K562 (cell line): Measurements from ENCODE around the gene SRRD. TPM values are rescaled to one million over a fixed set of nuclear protein-coding genes. Genes with fewer than 3 reads are reported as not detected.

ENCODE experiments used
- CBX2 ChIP-seq: fragments of 200-600 bp; sonication (generic); IDR thresholded peaks from one replicate; pipeline ENCODE4 v1.6.1; 2012; ENCODE audit warnings: mild to moderate bottlenecking, low read length, inconsistent platforms; ENCODE audit not compliant: insufficient read depth, poor library complexity, severe bottlenecking
- NR2C2 ChIP-seq, 2 experiments: fragments of 200-800 bp in 1 of 2; sonication (Bioruptor generic) in 1 of 2; sonication (generic) in 1 of 2; formaldehyde crosslinking in 1 of 2; IDR thresholded peaks; 2 replicates each; pipeline versions ENCODE4 v1.6.1 to v1.8.0; 2016 to 2022; ENCODE audit warnings: mild to moderate bottlenecking in 1 of 2, missing compliant biosample characterization in 1 of 2, missing genetic modification characterization in 1 of 2, missing genetic modification reagents in 1 of 2
- POLR2A ChIP-seq: fragments of 450-650 bp; conservative IDR thresholded peaks from 2 replicates; pipeline ENCODE4 v1.6.1; 2016
- PPARD ChIP-seq: fragments of 250-450 bp; sonication (Bioruptor Pico); IDR thresholded peaks from 2 replicates; pipeline ENCODE4 v1.8.0; 2022; ENCODE audit warnings: inconsistent platforms, mild to moderate bottlenecking, moderate library complexity
- polyA plus RNA-seq, 8 experiments: library from polyadenylated mRNA; depleted of rRNA in 4 of 8; stranded (reverse) in 5 of 8; unstranded in 3 of 8; fragments of >200 nt; fragmentation: Nextera tagmentation in 2 of 8; fragmentation: Illumina TruSeq in 1 of 8; extraction: Ambion mirVana in 2 of 8; extraction: Trizol in 1 of 8; gene quantifications; 2 replicates each; pipeline versions ENCODE4 v1.2.1 to v1.2.3, GENCODE V29; 2011 to 2014; ENCODE audit warnings: inconsistent platforms in 1 of 8, missing spikeins in 1 of 8
- total RNA-seq, 7 experiments: library from RNA; depleted of rRNA in 6 of 7; stranded (reverse); fragments of >200 nt in 6 of 7; fragmentation: Illumina TruSeq in 2 of 7; extraction: Trizol in 2 of 7; gene quantifications; 2 replicates each; pipeline versions ENCODE4 v1.2.1 to v1.2.3, GENCODE V29; 2011 to 2021; ENCODE audit warnings: low replicate concordance in 1 of 7
- TF ChIP-seq, protein P1 (sequence below): sonication (generic); formaldehyde crosslinking; IDR thresholded peaks from 2 replicates; pipeline ENCODE4 v1.8.0; 2022; ENCODE audit warnings: missing genetic modification reagents, mild to moderate bottlenecking, borderline replicate concordance
- TF ChIP-seq, protein P2 (sequence below): fragments of 450-650 bp; formaldehyde crosslinking; IDR thresholded peaks from 2 replicates; pipeline ENCODE4 v1.4.0; 2022; ENCODE audit warnings: missing genetic modification characterization
- TF ChIP-seq, protein P3 (sequence below): fragments of 450-650 bp; IDR thresholded peaks from 2 replicates; pipeline ENCODE4 v1.6.1; 2016

Gene SRRD
- total and polyA plus RNA-seq, 9 of the 15 experiments (the other 6 are each of a cell fraction or from before 2014, with no cell fraction given): 4.9 to 59.4 (median 34.4) TPM

DNA sequence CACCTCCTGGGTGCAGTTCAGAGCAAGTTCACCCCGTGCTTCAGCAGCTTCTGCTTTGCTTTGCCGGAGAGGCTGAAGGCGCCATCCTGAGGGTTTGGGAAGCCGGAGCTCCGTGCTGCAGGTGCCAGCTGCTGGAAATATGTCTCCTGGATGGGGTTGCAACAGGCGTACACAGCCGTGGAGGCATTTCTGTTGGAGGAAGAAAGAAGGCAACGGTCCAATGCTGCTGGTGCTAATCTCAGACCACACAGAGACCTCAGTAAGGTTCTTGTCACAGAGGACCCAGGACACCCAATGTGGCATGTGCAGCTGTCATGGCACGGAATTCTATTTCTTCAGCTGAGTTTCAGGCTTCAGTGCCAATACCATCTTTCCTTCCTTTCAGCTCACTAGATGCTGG, 30.5 kb upstream of the SRRD start (continued):
- TF ChIP-seq, protein P1, sequence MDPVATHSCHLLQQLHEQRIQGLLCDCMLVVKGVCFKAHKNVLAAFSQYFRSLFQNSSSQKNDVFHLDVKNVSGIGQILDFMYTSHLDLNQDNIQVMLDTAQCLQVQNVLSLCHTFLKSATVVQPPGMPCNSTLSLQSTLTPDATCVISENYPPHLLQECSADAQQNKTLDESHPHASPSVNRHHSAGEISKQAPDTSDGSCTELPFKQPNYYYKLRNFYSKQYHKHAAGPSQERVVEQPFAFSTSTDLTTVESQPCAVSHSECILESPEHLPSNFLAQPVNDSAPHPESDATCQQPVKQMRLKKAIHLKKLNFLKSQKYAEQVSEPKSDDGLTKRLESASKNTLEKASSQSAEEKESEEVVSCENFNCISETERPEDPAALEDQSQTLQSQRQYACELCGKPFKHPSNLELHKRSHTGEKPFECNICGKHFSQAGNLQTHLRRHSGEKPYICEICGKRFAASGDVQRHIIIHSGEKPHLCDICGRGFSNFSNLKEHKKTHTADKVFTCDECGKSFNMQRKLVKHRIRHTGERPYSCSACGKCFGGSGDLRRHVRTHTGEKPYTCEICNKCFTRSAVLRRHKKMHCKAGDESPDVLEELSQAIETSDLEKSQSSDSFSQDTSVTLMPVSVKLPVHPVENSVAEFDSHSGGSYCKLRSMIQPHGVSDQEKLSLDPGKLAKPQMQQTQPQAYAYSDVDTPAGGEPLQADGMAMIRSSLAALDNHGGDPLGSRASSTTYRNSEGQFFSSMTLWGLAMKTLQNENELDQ (CRISPR knock-in tag): no peak
- TF ChIP-seq, protein P2, sequence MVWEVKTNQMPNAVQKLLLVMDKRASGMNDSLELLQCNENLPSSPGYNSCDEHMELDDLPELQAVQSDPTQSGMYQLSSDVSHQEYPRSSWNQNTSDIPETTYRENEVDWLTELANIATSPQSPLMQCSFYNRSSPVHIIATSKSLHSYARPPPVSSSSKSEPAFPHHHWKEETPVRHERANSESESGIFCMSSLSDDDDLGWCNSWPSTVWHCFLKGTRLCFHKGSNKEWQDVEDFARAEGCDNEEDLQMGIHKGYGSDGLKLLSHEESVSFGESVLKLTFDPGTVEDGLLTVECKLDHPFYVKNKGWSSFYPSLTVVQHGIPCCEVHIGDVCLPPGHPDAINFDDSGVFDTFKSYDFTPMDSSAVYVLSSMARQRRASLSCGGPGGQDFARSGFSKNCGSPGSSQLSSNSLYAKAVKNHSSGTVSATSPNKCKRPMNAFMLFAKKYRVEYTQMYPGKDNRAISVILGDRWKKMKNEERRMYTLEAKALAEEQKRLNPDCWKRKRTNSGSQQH: no peak
- TF ChIP-seq, protein P3, sequence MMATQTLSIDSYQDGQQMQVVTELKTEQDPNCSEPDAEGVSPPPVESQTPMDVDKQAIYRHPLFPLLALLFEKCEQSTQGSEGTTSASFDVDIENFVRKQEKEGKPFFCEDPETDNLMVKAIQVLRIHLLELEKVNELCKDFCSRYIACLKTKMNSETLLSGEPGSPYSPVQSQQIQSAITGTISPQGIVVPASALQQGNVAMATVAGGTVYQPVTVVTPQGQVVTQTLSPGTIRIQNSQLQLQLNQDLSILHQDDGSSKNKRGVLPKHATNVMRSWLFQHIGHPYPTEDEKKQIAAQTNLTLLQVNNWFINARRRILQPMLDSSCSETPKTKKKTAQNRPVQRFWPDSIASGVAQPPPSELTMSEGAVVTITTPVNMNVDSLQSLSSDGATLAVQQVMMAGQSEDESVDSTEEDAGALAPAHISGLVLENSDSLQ: no peak
- TF ChIP-seq PPARD (CRISPR knock-in tag) (no peak), NR2C2 (CRISPR knock-in tag; IDR thresholded peaks at IDR 0.05) (no peak), NR2C2 (tag; IDR thresholded peaks at IDR 0.05) (no peak), POLR2A (no peak), CBX2 (no peak)
